HepG2 (cell line): ENCODE data around the gene TMEM253. TPM values are rescaled to one million over a fixed set of nuclear protein-coding genes. Genes with fewer than 3 reads are reported as not detected.

Experiments used
- BCL6 ChIP-seq: IDR thresholded peaks from 2 replicates; pipeline ENCODE4 v1.6.1; 2016; ENCODE audit warnings: missing genetic modification reagents, missing compliant biosample characterization
- FLYWCH1 ChIP-seq: sonication (generic); formaldehyde crosslinking; IDR thresholded peaks from 2 replicates; pipeline ENCODE4 v1.8.1; 2023; ENCODE audit warnings: mild to moderate bottlenecking, missing genetic modification reagents
- FOSL2 ChIP-seq: sonication (generic); formaldehyde crosslinking; IDR thresholded peaks from 2 replicates; pipeline ENCODE4 v1.4.0; 2020; ENCODE audit warnings: missing genetic modification reagents
- FOXA1 ChIP-seq, 2 experiments: fragments of 450-650 bp in 1 of 2; sonication (generic) in 1 of 2; formaldehyde crosslinking in 1 of 2; IDR thresholded peaks; 2 replicates each; pipeline versions ENCODE4 v1.4.0 to v1.6.1; 2016 to 2020; ENCODE audit warnings: missing genetic modification reagents in 1 of 2
- FOXJ3 ChIP-seq: sonication (generic); formaldehyde crosslinking; IDR thresholded peaks from 2 replicates; pipeline ENCODE4 v1.4.0; 2020; ENCODE audit warnings: missing genetic modification reagents, mild to moderate bottlenecking, borderline replicate concordance
- HINFP ChIP-seq: sonication (generic); formaldehyde crosslinking; IDR thresholded peaks from 2 replicates; pipeline ENCODE4 v1.4.0; 2020; ENCODE audit warnings: low read depth, mild to moderate bottlenecking, missing genetic modification reagents
- HIVEP1 ChIP-seq: sonication (generic); formaldehyde crosslinking; IDR thresholded peaks from 2 replicates; pipeline ENCODE4 v1.4.0; 2020; ENCODE audit warnings: mild to moderate bottlenecking, missing genetic modification reagents
- HMG20A ChIP-seq: IDR thresholded peaks from 2 replicates; pipeline ENCODE4 v1.6.1; 2016; ENCODE audit warnings: borderline replicate concordance
- HNF4A ChIP-seq: sonication (generic); formaldehyde crosslinking; IDR thresholded peaks from 2 replicates; pipeline ENCODE4 v1.4.0; 2020; ENCODE audit warnings: missing genetic modification reagents
- RARA ChIP-seq: IDR thresholded peaks from 2 replicates; pipeline ENCODE4 v1.6.1; 2016; ENCODE audit warnings: missing genetic modification reagents, missing compliant biosample characterization
- RXRB ChIP-seq: IDR thresholded peaks from 2 replicates; pipeline ENCODE4 v1.6.1; 2016; ENCODE audit warnings: borderline replicate concordance, missing genetic modification reagents, missing compliant biosample characterization
- SIN3A ChIP-seq: IDR thresholded peaks from 2 replicates; pipeline ENCODE4 v1.6.1; 2011; ENCODE audit warnings: low read depth, mild to moderate bottlenecking, control low read depth, low read length, borderline replicate concordance
- STAG1 ChIP-seq: sonication (generic); formaldehyde crosslinking; IDR thresholded peaks from 2 replicates; pipeline ENCODE4 v1.4.0; 2020; ENCODE audit warnings: missing genetic modification reagents
- TFDP1 ChIP-seq: IDR thresholded peaks from 2 replicates; pipeline ENCODE4 v1.6.1; 2016; ENCODE audit warnings: missing compliant biosample characterization, missing genetic modification reagents, borderline replicate concordance
- TSC22D2 ChIP-seq: sonication (generic); formaldehyde crosslinking; IDR thresholded peaks from 2 replicates; pipeline ENCODE4 v1.5.1; 2020; ENCODE audit warnings: missing genetic modification reagents, mild to moderate bottlenecking, borderline replicate concordance
- USF2 ChIP-seq, 2 experiments: sonication (generic) in 1 of 2; formaldehyde crosslinking in 1 of 2; IDR thresholded peaks; 2 replicates each; pipeline versions ENCODE4 v1.5.1 to v1.6.1; 2011 to 2020; ENCODE audit warnings: borderline replicate concordance in 1 of 2, low read depth in 1 of 2, low read length in 1 of 2, mild to moderate bottlenecking in 1 of 2, missing genetic modification reagents in 1 of 2, moderate library complexity in 1 of 2
- ZNF281 ChIP-seq: sonication (generic); formaldehyde crosslinking; IDR thresholded peaks from 2 replicates; pipeline ENCODE4 v1.4.0; 2020; ENCODE audit warnings: missing genetic modification reagents, borderline replicate concordance
- ZNF629 ChIP-seq: sonication (generic); formaldehyde crosslinking; conservative IDR thresholded peaks from 2 replicates; pipeline ENCODE4 v1.5.0; 2020; ENCODE audit warnings: missing genetic modification reagents
- ZNF709 ChIP-seq: sonication (generic); formaldehyde crosslinking; IDR thresholded peaks from 2 replicates; pipeline ENCODE4 v1.5.0; 2020; ENCODE audit warnings: mild to moderate bottlenecking, missing genetic modification reagents
- ZNF777 ChIP-seq: sonication (generic); formaldehyde crosslinking; IDR thresholded peaks from 2 replicates; pipeline ENCODE4 v1.4.0; 2020; ENCODE audit warnings: missing genetic modification reagents
- ZNF781 ChIP-seq: sonication (generic); formaldehyde crosslinking; IDR thresholded peaks from 2 replicates; pipeline ENCODE4 v1.5.1; 2020; ENCODE audit warnings: borderline replicate concordance, mild to moderate bottlenecking, missing genetic modification reagents; ENCODE audit errors: not compliant biosample characterization
- polyA plus RNA-seq, 8 experiments: library from polyadenylated mRNA; depleted of rRNA in 3 of 8; stranded (reverse) in 7 of 8; unstranded in 1 of 8; fragments of >200 nt; fragmentation: Illumina TruSeq in 4 of 8; extraction: Trizol in 4 of 8; gene quantifications; 2 replicates each; pipeline versions ENCODE4 v1.2.1 to v1.2.3, GENCODE V29; 2011 to 2016; ENCODE audit warnings: low read depth in 4 of 8, missing spikeins in 1 of 8, mixed read lengths in 1 of 8; ENCODE audit not compliant: insufficient read depth in 1 of 8
- total RNA-seq, 5 experiments: library from RNA; depleted of rRNA; stranded (reverse); fragments of >200 nt; fragmentation: Illumina TruSeq; extraction: Trizol; gene quantifications; 2 replicates each; pipeline ENCODE4 v1.2.3, GENCODE V29; 2016; ENCODE audit warnings: low read depth in 1 of 5

TMEM253 gene
- total and polyA plus RNA-seq, 2 of the 13 experiments (the other 11 are each of a cell fraction or from before 2014, with no cell fraction given), result 0.29 to 0.45 TPM

DNA sequence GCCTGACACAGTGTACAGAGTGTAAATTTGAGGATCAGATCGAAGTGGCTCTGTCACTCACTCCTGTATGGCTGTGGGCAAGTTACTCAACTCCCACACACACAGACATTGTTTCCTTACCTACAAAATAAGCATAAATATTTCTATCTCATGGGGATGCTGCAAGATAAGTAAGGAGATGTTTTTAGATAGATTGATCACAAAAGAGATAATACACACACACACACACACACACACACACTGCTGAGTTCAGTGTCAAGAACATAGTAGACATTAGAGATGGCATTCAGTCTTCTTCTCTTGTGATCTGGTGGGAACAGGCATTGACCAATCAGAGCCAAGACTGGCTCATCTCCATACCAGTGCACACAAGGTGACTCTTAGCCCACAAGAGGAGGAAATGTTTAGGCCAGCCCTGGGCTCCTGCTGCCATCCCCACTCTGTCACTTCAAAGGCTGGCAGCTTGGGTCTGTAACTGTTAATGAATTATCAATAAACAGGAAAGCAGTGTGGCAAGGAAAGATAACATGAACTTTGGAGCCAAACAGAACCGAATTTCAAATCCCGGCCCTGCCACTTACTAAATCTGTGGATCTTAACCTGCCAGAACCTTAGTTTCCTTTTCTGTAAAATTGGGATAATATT lies 46.6 kb upstream of the TMEM253 start (continued):
- TF ChIP-seq TSC22D2 (CRISPR knock-in tag) (0 out of 2 replicates have a peak, but pooled peaks have one; percentile 54), HNF4A (CRISPR knock-in tag) (peak; percentile 99), HINFP (CRISPR knock-in tag) (0 out of 2 replicates have a peak, but pooled peaks have one; percentile 83), HIVEP1 (CRISPR knock-in tag) (no peak), RXRB (peak; percentile 98), FLYWCH1 (CRISPR knock-in tag) (no peak), ZNF777 (peak; percentile 30; the same call in 1 of the 2 replicates), HMG20A (CRISPR knock-in tag) (peak; percentile 80; the same call in 1 of the 2 replicates), STAG1 (0 out of 2 replicates have a peak, but pooled peaks have one; percentile 22), TFDP1 (CRISPR knock-in tag) (no peak; the same call in 1 of the 2 replicates), SIN3A (0 out of 2 replicates have a peak, but pooled peaks have one; percentile 8), FOSL2 (CRISPR knock-in tag) (peak; percentile 73), ZNF709 (peak; percentile 89), FOXJ3 (CRISPR knock-in tag) (peak; percentile 94), ZNF281 (CRISPR knock-in tag) (peak; percentile 75; the same call in 1 of the 2 replicates), ZNF781 (CRISPR knock-in tag) (peak; percentile 86), ZNF629 (peak; percentile 65), BCL6 (peak; percentile 94), RARA (CRISPR knock-in tag) (peak; percentile 91), FOXA1 (IDR thresholded peaks at IDR 0.05) (0 out of 2 replicates have a peak, but pooled peaks have one; percentile 31), FOXA1 (CRISPR knock-in tag; IDR thresholded peaks at IDR 0.05) (peak; percentile 95), USF2 (IDR thresholded peaks at IDR 0.05; ENCODE audit: low read depth, low read length) (no peak), USF2 (CRISPR knock-in tag; IDR thresholded peaks at IDR 0.05; ENCODE audit: borderline replicate concordance) (no peak)
